ENCODE measurements around the gene BPIFB1. TPM values are rescaled to one million over a fixed set of nuclear protein-coding genes. Genes with fewer than 3 reads are reported as not detected.

Gene BPIFB1
- total and polyA plus RNA-seq, 2 of the 13 experiments (the other 11 are each of a cell fraction or from before 2014, with no cell fraction given): 0.82 to 4.4 TPM

DNA sequence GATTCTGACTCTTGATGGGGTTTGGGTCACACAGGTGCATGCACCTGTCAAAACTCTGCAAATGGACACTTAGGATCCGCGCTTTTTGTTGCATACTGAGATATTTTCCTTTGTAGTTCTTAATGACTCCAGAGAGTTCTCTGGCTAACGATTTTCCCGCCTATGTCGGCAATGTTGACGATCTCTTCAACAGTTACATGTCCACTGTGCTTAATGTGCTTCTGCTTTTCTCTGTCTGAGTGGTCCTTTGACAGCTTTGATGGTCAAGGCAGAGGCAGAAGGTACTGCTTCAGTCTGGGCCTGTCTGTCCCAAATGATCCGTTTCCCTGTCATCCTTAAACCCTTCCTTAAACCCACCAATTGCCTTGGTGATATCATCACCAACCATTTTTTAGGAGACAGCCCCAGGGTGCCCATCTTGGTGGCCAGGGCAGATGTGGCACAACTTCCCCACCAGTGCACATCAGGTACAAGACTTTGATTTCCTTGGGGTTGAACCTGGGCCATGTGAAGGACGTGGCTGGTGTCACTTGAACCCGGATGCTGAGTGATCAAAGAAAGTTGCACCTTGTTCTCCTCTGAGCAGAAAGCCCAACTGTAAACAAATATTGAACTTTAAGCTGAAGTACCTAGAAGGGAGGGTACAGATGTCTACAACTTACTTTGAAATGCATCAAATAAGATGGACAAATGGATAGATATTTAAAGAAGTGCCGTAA lies 10.7 kb upstream of the BPIFB1 start (continued):
- TF ChIP-seq ZBTB40 (IDR thresholded peaks at IDR 0.05): no peak
- TF ChIP-seq ZBTB40 (CRISPR knock-in tag; IDR thresholded peaks at IDR 0.05): no peak
- no peak for TF ChIP-seq ZNF143 (CRISPR knock-in tag; IDR thresholded peaks at IDR 0.05)
- TF ChIP-seq, protein P1, sequence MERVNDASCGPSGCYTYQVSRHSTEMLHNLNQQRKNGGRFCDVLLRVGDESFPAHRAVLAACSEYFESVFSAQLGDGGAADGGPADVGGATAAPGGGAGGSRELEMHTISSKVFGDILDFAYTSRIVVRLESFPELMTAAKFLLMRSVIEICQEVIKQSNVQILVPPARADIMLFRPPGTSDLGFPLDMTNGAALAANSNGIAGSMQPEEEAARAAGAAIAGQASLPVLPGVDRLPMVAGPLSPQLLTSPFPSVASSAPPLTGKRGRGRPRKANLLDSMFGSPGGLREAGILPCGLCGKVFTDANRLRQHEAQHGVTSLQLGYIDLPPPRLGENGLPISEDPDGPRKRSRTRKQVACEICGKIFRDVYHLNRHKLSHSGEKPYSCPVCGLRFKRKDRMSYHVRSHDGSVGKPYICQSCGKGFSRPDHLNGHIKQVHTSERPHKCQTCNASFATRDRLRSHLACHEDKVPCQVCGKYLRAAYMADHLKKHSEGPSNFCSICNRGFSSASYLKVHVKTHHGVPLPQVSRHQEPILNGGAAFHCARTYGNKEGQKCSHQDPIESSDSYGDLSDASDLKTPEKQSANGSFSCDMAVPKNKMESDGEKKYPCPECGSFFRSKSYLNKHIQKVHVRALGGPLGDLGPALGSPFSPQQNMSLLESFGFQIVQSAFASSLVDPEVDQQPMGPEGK (CRISPR knock-in tag; IDR thresholded peaks at IDR 0.05): peak; percentile 33; the same call in 1 of the 2 replicates
- TF ChIP-seq RBFOX2 (IDR thresholded peaks at IDR 0.05; ENCODE audit: low read depth, low read length): no peak
- TF ChIP-seq SALL1 (CRISPR knock-in tag; IDR thresholded peaks at IDR 0.05): peak; percentile 41; the same call in 1 of the 2 replicates
- no peak for TF ChIP-seq RERE (CRISPR knock-in tag; IDR thresholded peaks at IDR 0.05; ENCODE audit: low read depth)
- peak; percentile 81 for TF ChIP-seq RXRB (CRISPR knock-in tag; IDR thresholded peaks at IDR 0.05; ENCODE audit: borderline replicate concordance)
- TF ChIP-seq, protein P2, sequence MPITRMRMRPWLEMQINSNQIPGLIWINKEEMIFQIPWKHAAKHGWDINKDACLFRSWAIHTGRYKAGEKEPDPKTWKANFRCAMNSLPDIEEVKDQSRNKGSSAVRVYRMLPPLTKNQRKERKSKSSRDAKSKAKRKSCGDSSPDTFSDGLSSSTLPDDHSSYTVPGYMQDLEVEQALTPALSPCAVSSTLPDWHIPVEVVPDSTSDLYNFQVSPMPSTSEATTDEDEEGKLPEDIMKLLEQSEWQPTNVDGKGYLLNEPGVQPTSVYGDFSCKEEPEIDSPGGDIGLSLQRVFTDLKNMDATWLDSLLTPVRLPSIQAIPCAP (CRISPR knock-in tag; IDR thresholded peaks at IDR 0.05; ENCODE audit: low read depth): no peak
- TF ChIP-seq ZNF672 (CRISPR knock-in tag; IDR thresholded peaks at IDR 0.05): no peak
- no peak for TF ChIP-seq ZNF205 (CRISPR knock-in tag; IDR thresholded peaks at IDR 0.05)
- no peak for TF ChIP-seq ZMAT3 (CRISPR knock-in tag; conservative IDR thresholded peaks at IDR 0.05)

All from HepG2 (cell line).